Small intestine (tissue), 7 donors: ENCODE data around the gene MRPS21. TPM values are rescaled to one million over a fixed set of nuclear protein-coding genes. Genes with fewer than 3 reads are reported as not detected.

Experiments used
- DNase-seq, 2 donors: peaks; one replicate each; pipeline versions ENCODE4 v3.0.0 to v3.0.0-alpha.2; 2013
- FAIRE-seq: peaks from 2 replicates; lab custom pipeline; 2012; peaks lifted over from hg19 to GRCh38; lab: Jason Lieb, UNC
- H3K27ac ChIP-seq, 3 donors: one replicate each; pipeline ENCODE4 v1.5.1; 2013; ENCODE audit warnings: low read length in 2 of 3, mild to moderate bottlenecking in 2 of 3, control low read depth in 1 of 3, inconsistent platforms in 1 of 3, low read depth in 1 of 3, moderate library complexity in 1 of 3
- H3K27me3 ChIP-seq, 3 donors: one replicate each; pipeline ENCODE4 v1.6.1; 2013; ENCODE audit warnings: low read length in 3 of 3, inconsistent platforms in 1 of 3; ENCODE audit not compliant: control insufficient read depth in 3 of 3, insufficient read depth in 3 of 3
- H3K36me3 ChIP-seq, 3 donors: one replicate each; pipeline ENCODE4 v1.6.1; 2013; ENCODE audit warnings: low read length in 3 of 3, inconsistent platforms in 1 of 3, low read depth in 1 of 3, mild to moderate bottlenecking in 1 of 3, moderate library complexity in 1 of 3; ENCODE audit not compliant: control insufficient read depth in 3 of 3, insufficient read depth in 2 of 3
- H3K4me1 ChIP-seq, 3 donors: one replicate each; pipeline ENCODE4 v1.6.1; 2013; ENCODE audit warnings: low read length in 2 of 3, inconsistent platforms in 1 of 3, low read depth in 1 of 3, mild to moderate bottlenecking in 1 of 3, moderate library complexity in 1 of 3; ENCODE audit not compliant: control insufficient read depth in 3 of 3, insufficient read depth in 2 of 3
- H3K4me3 ChIP-seq, 3 donors: one replicate each; pipeline ENCODE4 v1.5.1; 2013; ENCODE audit warnings: low read length in 3 of 3, control low read depth in 1 of 3, inconsistent platforms in 1 of 3, low read depth in 1 of 3, mild to moderate bottlenecking in 1 of 3, moderate library complexity in 1 of 3
- H3K9me3 ChIP-seq, 2 donors: one replicate each; pipeline ENCODE4 v1.6.1; 2013; ENCODE audit warnings: low read depth in 1 of 2, low read length in 1 of 2; ENCODE audit not compliant: control insufficient read depth in 2 of 2, insufficient read depth in 1 of 2
- WGBS, 3 donors: extraction: QIAGEN DNeasy Blood & Tissue Kit; methylation state at CpG; one replicate each; pipeline ENCODE4 v1.1.7; 2013; 5-methylcytosine and 5-hydroxymethylcytosine counted together
- polyA plus RNA-seq, 4 donors: library from polyadenylated mRNA; stranded (reverse) in 3 of 4; unstranded in 1 of 4; fragments of 200-250 nt in 3 of 4; fragments of 120-200 nt in 1 of 4; gene quantifications; one replicate each; pipeline versions ENCODE4 v1.2.1 to v1.2.3, GENCODE V29; 2013
- donor health status: healthy with polysubstance abuse.
- donor health status: control.
- donor health status: control.
- donor health status: Bipolar disorder and iron deficiency.
- donor health status: healthy.

Gene MRPS21
- polyA plus RNA-seq, 4 donors = 49.4 to 107 (median 79.4) TPM

DNA sequence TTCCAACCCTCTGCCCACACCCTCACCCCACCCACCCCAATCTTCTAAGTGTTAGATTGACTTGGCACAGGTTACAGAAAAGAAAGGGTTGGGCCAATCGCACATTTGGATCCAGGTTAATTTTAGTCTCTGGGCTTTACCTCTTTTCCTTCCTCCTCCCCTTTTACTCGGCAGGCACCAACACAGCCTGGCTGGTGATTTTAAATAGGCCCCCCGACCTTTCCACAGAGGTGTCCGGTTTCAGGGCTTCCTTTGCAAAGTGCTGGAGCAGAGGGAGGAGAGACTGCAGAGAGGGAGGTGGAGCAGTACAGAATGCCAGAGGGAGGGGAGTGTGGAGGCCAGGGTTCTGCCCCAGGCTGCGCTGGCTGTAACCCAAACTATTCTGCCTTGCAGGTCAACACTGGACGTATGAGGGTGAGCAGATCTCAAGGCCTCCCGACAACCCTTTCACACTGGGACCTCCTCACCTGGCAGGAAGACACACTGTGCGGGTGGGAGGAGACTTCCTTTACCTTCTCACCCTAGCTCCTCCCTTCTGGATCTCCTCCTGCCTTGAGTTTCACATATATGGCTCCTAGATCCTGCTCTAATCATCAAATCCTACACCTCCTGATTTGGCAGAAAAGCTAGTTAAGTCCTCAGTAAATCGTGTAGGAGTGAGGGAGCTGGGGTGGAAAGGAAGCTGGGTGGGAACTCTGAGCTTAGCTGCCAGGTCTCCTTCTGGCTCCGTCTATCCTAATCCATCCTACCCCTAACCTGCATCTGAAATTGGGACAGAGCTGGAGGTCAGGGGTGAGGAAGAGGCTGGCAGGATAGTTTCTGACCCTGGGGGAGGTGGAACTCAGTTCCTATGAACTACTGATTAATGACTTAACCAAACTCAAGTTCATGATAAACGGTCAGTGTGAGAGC, 33.6 kb upstream of the MRPS21 start:
- H3K36me3 ChIP-seq = no peaks in the 10 kb centered on the region
- peak; percentile 59 to 64 for DNase-seq
- peaks cover 0 to 28% (median 0%) of the 10 kb centered on the region in 3 donors for H3K4me1 ChIP-seq
- H3K27ac ChIP-seq = no peak overlapping the region
- peaks cover 0 to 26% (median 0%) of the 10 kb centered on the region in 3 donors for H3K27me3 ChIP-seq
- WGBS, 3 donors = 12 to 27% (median 22%) methylated on average over 11 of the region's 11 CpGs
- no peak for FAIRE-seq
- H3K9me3 ChIP-seq = no peaks in the 10 kb centered on the region
- H3K4me3 ChIP-seq = peak overlapping the region in 1 of 3 donors; percentile 25

DNA sequence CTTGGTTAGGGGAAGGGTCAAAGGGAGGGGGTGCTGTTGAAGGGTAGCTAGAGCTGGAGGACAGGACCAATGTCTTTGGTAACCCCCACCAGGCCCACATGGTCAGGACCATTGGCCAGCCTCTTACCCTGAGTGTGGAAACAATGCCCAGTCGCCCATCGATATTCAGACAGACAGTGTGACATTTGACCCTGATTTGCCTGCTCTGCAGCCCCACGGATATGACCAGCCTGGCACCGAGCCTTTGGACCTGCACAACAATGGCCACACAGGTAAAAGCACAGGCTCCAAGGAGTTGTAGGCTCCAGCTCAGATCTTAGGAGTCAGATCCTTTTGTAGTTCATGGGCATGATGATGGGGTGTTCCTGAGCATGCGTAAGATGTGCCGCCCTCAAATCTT, 32.3 kb upstream of the MRPS21 start:
- no peak for DNase-seq
- 82 to 91% (median 87%) methylated on average over 6 of the region's 6 CpGs for WGBS, 3 donors

GRCh38 chr1:150262388-150263320, 31.0 kb upstream of the MRPS21 start:
- Histone ChIP-seq H3K9me3 (no peaks in the 10 kb centered on the region), H3K36me3 (peaks cover 7 to 24% (median 10%) of the 10 kb centered on the region in 3 donors), H3K4me3 (no peak overlapping the region), H3K27ac (peak overlapping the region in 1 of 3 donors; percentile 8), H3K4me1 (peaks cover 2 to 17% (median 3%) of the 10 kb centered on the region in 3 donors), H3K27me3 (peaks cover 0 to 11% (median 0%) of the 10 kb centered on the region in 3 donors)
- 77 to 78% (median 78%) methylated on average over 6 of the region's 6 CpGs for WGBS, 3 donors
- DNase-seq (no peak), FAIRE-seq (no peak)

More for the DNA sequence above, 32.3 kb upstream of the MRPS21 start:
- no peak overlapping the region for H3K4me3 ChIP-seq
- H3K27ac ChIP-seq = no peak overlapping the region
- H3K9me3 ChIP-seq = no peaks in the 10 kb centered on the region
- peaks cover 3 to 11% (median 9%) of the 10 kb centered on the region in 3 donors for H3K36me3 ChIP-seq
- no peak for FAIRE-seq
- H3K27me3 ChIP-seq = peaks cover 0 to 22% (median 0%) of the 10 kb centered on the region in 3 donors
- H3K4me1 ChIP-seq = peaks cover 0 to 19% (median 0%) of the 10 kb centered on the region in 3 donors

DNA sequence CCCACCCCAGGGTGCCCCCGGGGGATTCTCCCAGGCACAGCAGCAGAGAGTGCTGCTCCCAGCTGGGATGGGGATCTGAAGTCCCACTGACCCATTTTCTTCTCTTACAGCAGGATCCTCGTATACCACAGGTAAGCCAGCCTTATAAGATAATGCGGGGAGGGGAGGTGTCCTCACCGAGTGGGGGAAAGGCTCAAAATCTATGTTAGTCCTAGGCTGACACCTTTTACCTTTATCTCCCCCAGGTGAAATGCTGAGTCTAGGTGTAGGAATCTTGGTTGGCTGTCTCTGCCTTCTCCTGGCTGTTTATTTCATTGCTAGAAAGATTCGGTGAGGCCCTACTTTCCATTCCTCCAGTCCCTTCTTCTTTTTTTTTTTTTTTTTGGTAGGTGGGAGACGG, 30.1 kb upstream of the MRPS21 start:
- H3K9me3 ChIP-seq = no peaks in the 10 kb centered on the region
- no peak for DNase-seq
- peaks cover 0 to 4% (median 0%) of the 10 kb centered on the region in 3 donors for H3K27me3 ChIP-seq
- no peak for FAIRE-seq
- H3K4me3 ChIP-seq = no peak overlapping the region
- H3K4me1 ChIP-seq = peaks cover 3 to 21% (median 6%) of the 10 kb centered on the region in 3 donors
- no peak overlapping the region for H3K27ac ChIP-seq
- peaks cover 7 to 27% (median 10%) of the 10 kb centered on the region in 3 donors for H3K36me3 ChIP-seq
- 76 to 85% (median 84%) methylated on average over 6 of the region's 6 CpGs for WGBS, 3 donors

GRCh38 chr1:150267896-150268295, 25.8 kb upstream of the MRPS21 start:
- 18 to 30% (median 24%) methylated on average over 6 of the region's 6 CpGs for WGBS, 3 donors
- no peak for FAIRE-seq
- DNase-seq = no peak

GRCh38 chr1:150268340-150268704, 25.3 kb upstream of the MRPS21 start:
- H3K27me3 ChIP-seq = no peaks in the 10 kb centered on the region
- H3K4me1 ChIP-seq = peaks cover 3 to 15% (median 6%) of the 10 kb centered on the region in 3 donors
- 0% methylated on average over 21 of the region's 21 CpGs for WGBS, 3 donors

More at GRCh38 chr1:150267896-150268295, 25.8 kb upstream of the MRPS21 start:
- H3K4me3 ChIP-seq = peak overlapping the region; percentile 86 to 94 (median 90)
- no peaks in the 10 kb centered on the region for H3K9me3 ChIP-seq
- H3K36me3 ChIP-seq = peaks cover 7 to 27% (median 10%) of the 10 kb centered on the region in 3 donors
- peak overlapping the region; percentile 68 to 92 (median 80) for H3K27ac ChIP-seq
- peaks cover 3 to 15% (median 6%) of the 10 kb centered on the region in 3 donors for H3K4me1 ChIP-seq
- no peaks in the 10 kb centered on the region for H3K27me3 ChIP-seq

DNA sequence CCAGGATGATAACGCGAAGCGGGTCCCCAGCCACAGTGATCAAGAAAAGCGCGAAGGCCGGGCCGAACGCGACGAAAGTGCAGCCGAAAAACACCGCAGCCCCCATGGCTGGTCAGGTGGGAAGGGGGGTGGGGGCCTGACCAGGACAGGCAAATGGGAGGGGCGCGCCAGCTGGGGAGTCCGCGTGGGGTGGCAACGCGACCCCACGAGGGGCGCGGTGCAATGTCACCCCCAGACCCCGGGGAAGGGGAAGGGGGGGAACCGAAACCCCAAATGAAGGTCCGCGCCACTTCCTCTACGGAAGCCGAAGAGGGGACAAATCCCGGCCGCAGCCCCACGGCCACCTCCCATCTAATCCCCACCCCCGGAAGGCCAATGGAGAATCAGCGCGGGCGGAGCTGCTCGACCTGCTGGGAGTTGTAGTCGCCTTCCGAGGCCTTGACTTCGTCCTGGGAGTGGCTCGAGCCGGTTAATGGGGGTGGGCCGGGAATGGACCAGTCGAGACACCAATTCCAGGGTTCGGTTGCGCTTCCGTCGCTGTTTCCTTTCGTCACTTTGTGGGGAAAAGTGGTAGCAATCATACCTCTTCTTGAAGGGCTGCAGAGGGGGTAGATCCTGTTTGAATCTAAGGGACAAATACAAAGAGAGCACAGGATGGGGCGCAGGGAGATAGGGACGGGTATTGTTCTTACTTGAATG, 24.8 kb upstream of the MRPS21 start, which contains the start of gene APH1A:
Gene APH1A, minus strand, starts transcription at position 312 of the 699 bp plus-strand sequence. Its CDS starts 206 bp downstream, at position 106.
- Histone ChIP-seq H3K36me3 (peaks cover 7 to 27% (median 10%) of the 10 kb centered on the region in 3 donors), H3K27me3 (no peaks in the 10 kb centered on the region), H3K27ac (peak within 1 kb of the TSS; percentile 68 to 92 (median 80)), H3K4me1 (peaks cover 3 to 15% (median 6%) of the 10 kb centered on the region in 3 donors), H3K9me3 (no peaks in the 10 kb centered on the region), H3K4me3 (peak within 1 kb of the TSS; percentile 86 to 94 (median 90))
- peak; percentile 97 to 98 for DNase-seq
- 0 to 1% (median 0%) methylated on average over 38 to 49 of the region's 49 CpGs for WGBS, 3 donors
- no peak for FAIRE-seq

More at GRCh38 chr1:150268340-150268704, 25.3 kb upstream of the MRPS21 start:
- H3K4me3 ChIP-seq = peak overlapping the region; percentile 86 to 94 (median 90)
- no peaks in the 10 kb centered on the region for H3K9me3 ChIP-seq
- DNase-seq (peak; percentile 60 to 86), FAIRE-seq (no peak)
- H3K27ac ChIP-seq = peak overlapping the region; percentile 68 to 92 (median 80)
- peaks cover 7 to 27% (median 10%) of the 10 kb centered on the region in 3 donors for H3K36me3 ChIP-seq
